ENCODE measurements around the gene ANKK1.

DNA sequence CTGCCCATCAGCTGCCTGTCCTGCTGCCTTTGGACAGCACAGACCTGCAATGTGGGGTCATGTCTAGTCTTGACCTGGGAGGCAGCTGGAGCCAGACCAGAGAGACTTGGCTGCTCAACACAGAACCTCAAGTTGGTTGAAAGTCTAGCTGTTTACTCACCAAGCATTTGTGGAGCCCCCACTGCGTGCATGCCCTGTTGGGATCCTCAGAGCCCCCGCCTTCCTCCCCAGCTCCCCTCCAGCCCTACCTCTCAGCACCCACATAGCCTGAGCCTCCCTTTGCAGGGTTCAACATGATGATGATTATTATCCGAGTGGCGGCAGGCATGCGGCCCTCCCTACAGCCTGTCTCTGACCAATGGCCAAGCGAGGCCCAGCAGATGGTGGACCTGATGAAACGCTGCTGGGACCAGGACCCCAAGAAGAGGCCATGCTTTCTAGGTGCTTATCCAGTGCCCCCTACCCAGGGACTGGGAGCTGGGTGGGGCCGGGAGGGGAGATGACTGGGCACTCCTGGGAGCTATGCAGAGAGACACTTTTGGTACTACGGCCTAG is 8.3 kb downstream of the ANKK1 start:
- TF ChIP-seq, protein P1, sequence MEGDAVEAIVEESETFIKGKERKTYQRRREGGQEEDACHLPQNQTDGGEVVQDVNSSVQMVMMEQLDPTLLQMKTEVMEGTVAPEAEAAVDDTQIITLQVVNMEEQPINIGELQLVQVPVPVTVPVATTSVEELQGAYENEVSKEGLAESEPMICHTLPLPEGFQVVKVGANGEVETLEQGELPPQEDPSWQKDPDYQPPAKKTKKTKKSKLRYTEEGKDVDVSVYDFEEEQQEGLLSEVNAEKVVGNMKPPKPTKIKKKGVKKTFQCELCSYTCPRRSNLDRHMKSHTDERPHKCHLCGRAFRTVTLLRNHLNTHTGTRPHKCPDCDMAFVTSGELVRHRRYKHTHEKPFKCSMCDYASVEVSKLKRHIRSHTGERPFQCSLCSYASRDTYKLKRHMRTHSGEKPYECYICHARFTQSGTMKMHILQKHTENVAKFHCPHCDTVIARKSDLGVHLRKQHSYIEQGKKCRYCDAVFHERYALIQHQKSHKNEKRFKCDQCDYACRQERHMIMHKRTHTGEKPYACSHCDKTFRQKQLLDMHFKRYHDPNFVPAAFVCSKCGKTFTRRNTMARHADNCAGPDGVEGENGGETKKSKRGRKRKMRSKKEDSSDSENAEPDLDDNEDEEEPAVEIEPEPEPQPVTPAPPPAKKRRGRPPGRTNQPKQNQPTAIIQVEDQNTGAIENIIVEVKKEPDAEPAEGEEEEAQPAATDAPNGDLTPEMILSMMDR (conservative IDR thresholded peaks at IDR 0.05 in 1 of 2, IDR thresholded peaks at IDR 0.05 in 1 of 2; ENCODE audit: low read depth in 1 of 2, low read length in 2 of 2), result no peak
- no peak for TF ChIP-seq EZH2 (IDR thresholded peaks at IDR 0.05; ENCODE audit: low read length, missing control alignments)

All from fibroblast of lung (primary cell).